Forelimb muscle (tissue), 1 donor: ENCODE results near the gene FBLN5. TPM values are rescaled to one million over a fixed set of nuclear protein-coding genes. Genes with fewer than 3 reads are reported as not detected.

ENCODE experiments used
- DNase-seq: peaks from one replicate; pipeline ENCODE4 v3.0.0-alpha.2; 2013; ENCODE audit warnings: low read depth
- polyA plus RNA-seq: library from polyadenylated mRNA; unstranded; fragments of 120-200 nt; gene quantifications from one replicate; pipeline ENCODE4 v1.2.1, GENCODE V29; 2013; ENCODE audit not compliant: insufficient read length

FBLN5 gene
- polyA plus RNA-seq, result 74.7 TPM

GRCh38 chr14:91947475-91948184 lies at the start of gene FBLN5:
TSS of gene FBLN5 (minus strand) at chr14:91947694. CDS start at chr14:91947229, 465 bp downstream.
- DNase-seq, result no peak

- peak; percentile 41 for DNase-seq
Observed at GRCh38 chr14:91996948-91997371, 49.5 kb upstream of the FBLN5 start.

- no peak for DNase-seq
Observed at GRCh38 chr14:91987192-91987591, 39.7 kb upstream of the FBLN5 start.

GRCh38 chr14:91985521-91986255 lies 38.2 kb upstream of the FBLN5 start:
- no peak for DNase-seq

GRCh38 chr14:91985008-91985407 lies 37.5 kb upstream of the FBLN5 start:
- DNase-seq, result no peak

- DNase-seq, result no peak
Observed at GRCh38 chr14:91983588-91983987, 36.1 kb upstream of the FBLN5 start.

GRCh38 chr14:91980157-91980556 lies 32.7 kb upstream of the FBLN5 start:
- DNase-seq, result no peak

GRCh38 chr14:91977884-91978283 lies 30.4 kb upstream of the FBLN5 start:
- DNase-seq, result no peak

GRCh38 chr14:91975763-91976162 lies 28.3 kb upstream of the FBLN5 start:
- DNase-seq, result no peak

GRCh38 chr14:91971188-91971778 lies 23.8 kb upstream of the FBLN5 start:
- no peak for DNase-seq

GRCh38 chr14:91968280-91968679 lies 20.8 kb upstream of the FBLN5 start:
- DNase-seq, result no peak

- DNase-seq, result no peak
Observed at GRCh38 chr14:91964724-91965123, 17.2 kb upstream of the FBLN5 start.

GRCh38 chr14:91964011-91964410 lies 16.5 kb upstream of the FBLN5 start:
- DNase-seq, result no peak

- DNase-seq, result no peak
Observed at GRCh38 chr14:91963465-91963864, 16.0 kb upstream of the FBLN5 start.

GRCh38 chr14:91961297-91962220 lies 14.1 kb upstream of the FBLN5 start:
- DNase-seq, result no peak

- DNase-seq, result no peak
Observed at GRCh38 chr14:91957876-91958313, 10.4 kb upstream of the FBLN5 start.

GRCh38 chr14:91956616-91957015 lies 9.1 kb upstream of the FBLN5 start:
- no peak for DNase-seq

GRCh38 chr14:91955168-91955567 lies 7.7 kb upstream of the FBLN5 start:
- DNase-seq, result no peak

- no peak for DNase-seq
Observed at GRCh38 chr14:91953170-91953985, 5.9 kb upstream of the FBLN5 start.

GRCh38 chr14:91946622-91947474 lies 646 bp downstream of the FBLN5 start:
- DNase-seq, result no peak
